Measurements from ENCODE around the gene IDUA. TPM values are rescaled to one million over a fixed set of nuclear protein-coding genes. Genes with fewer than 3 reads are reported as not detected.

Gene IDUA
- polyA plus RNA-seq, 3 donors = 6.4 to 64.4 (median 8.5) TPM

GRCh38 chr4:999882-1000425 is 13.1 kb downstream of the IDUA start:
- Histone ChIP-seq H3K27ac (ENCODE audit: low read depth in 1 of 2, low read length in 2 of 2) (no peak overlapping the region), H3K79me2 (ENCODE audit: insufficient read depth, low read length) (no peaks in the 10 kb centered on the region), H3K27me3 (ENCODE audit: control insufficient read depth in 2 of 2, insufficient read depth in 2 of 2, low read length in 2 of 2) (peaks cover 24 to 81% of the 10 kb centered on the region in 2 donors), H3K4me3 (replicated peaks in 1 of 3; ENCODE audit: low read depth in 2 of 3, low read length in 3 of 3) (no peak overlapping the region), H2AFZ (ENCODE audit: insufficient read depth, low read depth, low read length, poor library complexity, severe bottlenecking) (no peak overlapping the region), H3K4me2 (replicated peaks; ENCODE audit: extremely low read depth, low read length, poor library complexity, severe bottlenecking) (no peak overlapping the region), H4K20me1 (ENCODE audit: insufficient read depth, low read length) (peaks cover 28% of the 10 kb centered on the region), H3K4me1 (ENCODE audit: control insufficient read depth in 1 of 2, insufficient read depth in 2 of 2, low read length in 2 of 2) (peaks cover 7 to 12% of the 10 kb centered on the region in 2 donors), H3K9me3 (replicated peaks in 1 of 2; ENCODE audit: control insufficient read depth in 1 of 2, insufficient read depth in 1 of 2, low read length in 2 of 2) (peaks cover 0 to 10% of the 10 kb centered on the region in 2 donors), H3K9ac (ENCODE audit: insufficient read depth, low read length, poor library complexity, severe bottlenecking) (no peak overlapping the region), H3K36me3 (replicated peaks in 1 of 2; ENCODE audit: control insufficient read depth in 1 of 2, insufficient read depth in 2 of 2, low read length in 2 of 2) (no peaks in the 10 kb centered on the region)
- intact Hi-C loops (cut with micrococcal nuclease) = loop anchor here (10.0 kb wide), 1 partner anchor 585 kb away; no protein-coding TSS in a partner anchor
- no peak for DNase-seq
- no peak for TF ChIP-seq CTCF (IDR thresholded peaks at IDR 0.05)
- H3K9me3 Mint-ChIP-seq = peaks cover 0 to 29% (median 2%) of the 10 kb centered on the region in 7 donors
- H3K36me3 Mint-ChIP-seq = no peaks in the 10 kb centered on the region
- peak overlapping the region in 1 of 2 donors; percentile 30 for H3K4me3 Mint-ChIP-seq
- 59% methylated on average over 8 of the region's 18 CpGs for WGBS (ENCODE audit: insufficient coverage)
- no peak overlapping the region for H3K27ac Mint-ChIP-seq
- peaks cover 68 to 89% (median 70%) of the 10 kb centered on the region in 3 donors for H3K27me3 Mint-ChIP-seq (ENCODE audit: low read depth in 3 of 3)
- peaks cover 4% of the 10 kb centered on the region for H3K4me1 Mint-ChIP-seq

GRCh38 chr4:1000686-1001260 is 13.9 kb downstream of the IDUA start:
- peaks cover 0 to 10% of the 10 kb centered on the region in 2 donors for H3K9me3 ChIP-seq (replicated peaks in 1 of 2; ENCODE audit: control insufficient read depth in 1 of 2, insufficient read depth in 1 of 2, low read length in 2 of 2)
- 95% methylated on average over 13 of the region's 15 CpGs for WGBS (ENCODE audit: insufficient coverage)
- H4K20me1 ChIP-seq (ENCODE audit: insufficient read depth, low read length) = peaks cover 28% of the 10 kb centered on the region
- no peaks in the 10 kb centered on the region for H3K79me2 ChIP-seq (ENCODE audit: insufficient read depth, low read length)
- H3K4me3 ChIP-seq (replicated peaks in 1 of 3; ENCODE audit: low read depth in 2 of 3, low read length in 3 of 3) = no peak overlapping the region
- no peak overlapping the region for H3K27ac Mint-ChIP-seq
- no peak for DNase-seq
- no peak overlapping the region for H3K9ac ChIP-seq (ENCODE audit: insufficient read depth, low read length, poor library complexity, severe bottlenecking)
- peaks cover 67 to 90% (median 68%) of the 10 kb centered on the region in 3 donors for H3K27me3 Mint-ChIP-seq (ENCODE audit: low read depth in 3 of 3)
- peaks cover 4% of the 10 kb centered on the region for H3K4me1 Mint-ChIP-seq
- no peaks in the 10 kb centered on the region for H3K36me3 Mint-ChIP-seq
- peaks cover 24 to 84% of the 10 kb centered on the region in 2 donors for H3K27me3 ChIP-seq (ENCODE audit: control insufficient read depth in 2 of 2, insufficient read depth in 2 of 2, low read length in 2 of 2)
- intact Hi-C loops (cut with micrococcal nuclease) = loop anchor here (10.0 kb wide), 1 partner anchor 584 kb away; no protein-coding TSS in a partner anchor
- H3K4me3 Mint-ChIP-seq = peak overlapping the region in 1 of 2 donors; percentile 53
- peaks cover 0 to 32% (median 2%) of the 10 kb centered on the region in 7 donors for H3K9me3 Mint-ChIP-seq
- H2AFZ ChIP-seq (ENCODE audit: insufficient read depth, low read depth, low read length, poor library complexity, severe bottlenecking) = no peak overlapping the region
- peaks cover 7 to 12% of the 10 kb centered on the region in 2 donors for H3K4me1 ChIP-seq (ENCODE audit: control insufficient read depth in 1 of 2, insufficient read depth in 2 of 2, low read length in 2 of 2)
- H3K27ac ChIP-seq (ENCODE audit: low read depth in 1 of 2, low read length in 2 of 2) = no peak overlapping the region
- no peak overlapping the region for H3K4me2 ChIP-seq (replicated peaks; ENCODE audit: extremely low read depth, low read length, poor library complexity, severe bottlenecking)
- H3K36me3 ChIP-seq (replicated peaks in 1 of 2; ENCODE audit: control insufficient read depth in 1 of 2, insufficient read depth in 2 of 2, low read length in 2 of 2) = no peaks in the 10 kb centered on the region
- no peak for TF ChIP-seq CTCF (IDR thresholded peaks at IDR 0.05)
